Adrenal gland (tissue), 12 donors: ENCODE data around the gene YIPF6. TPM values are rescaled to one million over a fixed set of nuclear protein-coding genes. Genes with fewer than 3 reads are reported as not detected.
"Not testable (repeated sequence)": the region's sequence is repeated elsewhere in the genome, so short reads cannot be mapped to it uniquely, and the experiment has no call there.

Experiments
- DNase-seq, 7 donors: peaks; one replicate each; pipeline ENCODE4 v3.0.0-alpha.2; 2019 to 2020
- H3K27ac ChIP-seq, 5 donors: fragments of 200-600 bp; sonication (generic) in 4 of 5; 1 replicate in 3 of 5; 2 replicates in 2 of 5; pipeline versions ENCODE4 v1.5.1 to v1.8.0; 2016 to 2020; ENCODE audit warnings: mild to moderate bottlenecking in 1 of 5
- H3K27me3 ChIP-seq: fragments of 200-600 bp; 2 replicates; pipeline ENCODE4 v1.8.0; 2021
- H3K36me3 ChIP-seq, 2 donors: fragments of 200-600 bp; replicated peaks in 1 of 2; 1 replicate in 1 of 2; 2 replicates in 1 of 2; pipeline versions ENCODE4 v1.5.1 to v1.8.0; 2018 to 2022
- H3K4me1 ChIP-seq, 2 donors: fragments of 200-600 bp; replicated peaks in 1 of 2; 1 replicate in 1 of 2; 2 replicates in 1 of 2; pipeline versions ENCODE4 v1.5.1 to v1.8.0; 2018 to 2021
- H3K4me3 ChIP-seq, 4 donors: fragments of 200-600 bp; sonication (generic) in 3 of 4; one replicate each; pipeline ENCODE4 v1.5.1; 2016 to 2018
- H3K9me3 ChIP-seq, 3 donors: fragments of 200-600 bp; sonication (generic) in 1 of 3; replicated peaks in 1 of 3; 1 replicate in 2 of 3; 2 replicates in 1 of 3; pipeline versions ENCODE4 v1.5.1 to v1.8.0; 2016 to 2021
- POLR2A ChIP-seq, 2 donors: fragments of 450-650 bp; IDR thresholded peaks; one replicate each; pipeline ENCODE4 v1.6.1; 2017; ENCODE audit warnings: antibody characterized with exemption in 2 of 2, mild to moderate bottlenecking in 2 of 2, moderate library complexity in 1 of 2
- WGBS, 4 donors: extraction: QIAGEN DNeasy Blood & Tissue Kit in 2 of 4; methylation state at CpG; one replicate each; pipeline versions ENCODE4 v1.1.5 to v1.1.7; 2013 to 2017; 5-methylcytosine and 5-hydroxymethylcytosine counted together
- intact Hi-C, 2 donors: fragments of 100-400 bp; cut with DNase I; formaldehyde crosslinking; loops; one replicate each; pipeline versions ENCODE4 v1.14.1 to v1.15.0; 2022 to 2023
- polyA plus RNA-seq, 3 donors: library from polyadenylated mRNA; stranded (reverse); fragments of 200-250 nt in 2 of 3; fragments of 350-450 nt in 1 of 3; fragmentation: Illumina TruSeq in 1 of 3; extraction: RNeasy Lipid Tissue Mini Kit (QIAGEN cat#74804) in 1 of 3; gene quantifications; one replicate each; pipeline ENCODE4 v1.2.3, GENCODE V29; 2013 to 2014
- total RNA-seq, 9 donors: library from RNA; depleted of rRNA in 4 of 9; stranded (reverse); fragments of >200 nt in 4 of 9; fragments of 120-200 nt in 1 of 9; fragmentation: NEBNext Ultra II Directional in 1 of 9; extraction: Animal tissue kit (Norgen Biotek cat#: 25700) in 1 of 9; gene quantifications; one replicate each; pipeline versions ENCODE4 v1.1.0 to v1.2.4, GENCODE V29; 2013 to 2023
- TF ChIP-seq, protein P1 (sequence below), 6 experiments: fragments of 450-650 bp in 4 of 6; fragments of 200-600 bp in 2 of 6; sonication (generic) in 1 of 6; IDR thresholded peaks; 1 replicate in 5 of 6; 2 replicates in 1 of 6; pipeline versions ENCODE4 v1.5.1 to v1.8.0; 2016 to 2021; ENCODE audit warnings: antibody characterized with exemption in 6 of 6, mild to moderate bottlenecking in 2 of 6, moderate library complexity in 1 of 6
- donor health status: healthy with polysubstance abuse.
- donor health status: Bipolar disorder and iron deficiency.
- donor health status: DM: yes; HTN: yes; CAD: no.
- donor health status: DM: no; HTN: no; CAD: no.
- donor health status: DM: no; HTN: no; CAD: no.
- donor health status: DM: yes; HTN: yes; CAD: no.

The YIPF6 gene
- total and polyA plus RNA-seq, 12 donors = 5.9 to 60.3 (median 36.0) TPM

DNA sequence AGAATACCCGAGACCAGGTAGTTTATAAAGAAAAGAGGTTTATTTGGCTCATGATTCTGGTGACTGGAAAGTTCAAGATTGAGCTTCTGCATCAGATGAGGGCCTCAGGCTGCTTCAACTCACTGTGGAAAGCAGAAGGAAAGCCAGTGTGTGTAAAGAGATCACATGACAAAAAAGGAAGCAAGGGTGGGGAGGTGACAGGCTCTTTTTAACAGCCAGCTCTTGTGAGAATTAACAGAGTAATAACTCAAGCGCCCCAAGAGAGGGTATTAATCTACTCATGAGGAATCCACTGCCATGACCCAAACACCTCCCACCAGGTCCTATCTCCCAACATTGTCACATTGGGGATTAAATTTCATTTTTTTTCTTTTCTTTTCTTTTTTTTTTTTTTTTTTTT lies 6.3 kb upstream of the YIPF6 start:
- intact Hi-C loops = no loop called here
- no peak for TF ChIP-seq POLR2A (IDR thresholded peaks at IDR 0.05)
- TF ChIP-seq, protein P1, sequence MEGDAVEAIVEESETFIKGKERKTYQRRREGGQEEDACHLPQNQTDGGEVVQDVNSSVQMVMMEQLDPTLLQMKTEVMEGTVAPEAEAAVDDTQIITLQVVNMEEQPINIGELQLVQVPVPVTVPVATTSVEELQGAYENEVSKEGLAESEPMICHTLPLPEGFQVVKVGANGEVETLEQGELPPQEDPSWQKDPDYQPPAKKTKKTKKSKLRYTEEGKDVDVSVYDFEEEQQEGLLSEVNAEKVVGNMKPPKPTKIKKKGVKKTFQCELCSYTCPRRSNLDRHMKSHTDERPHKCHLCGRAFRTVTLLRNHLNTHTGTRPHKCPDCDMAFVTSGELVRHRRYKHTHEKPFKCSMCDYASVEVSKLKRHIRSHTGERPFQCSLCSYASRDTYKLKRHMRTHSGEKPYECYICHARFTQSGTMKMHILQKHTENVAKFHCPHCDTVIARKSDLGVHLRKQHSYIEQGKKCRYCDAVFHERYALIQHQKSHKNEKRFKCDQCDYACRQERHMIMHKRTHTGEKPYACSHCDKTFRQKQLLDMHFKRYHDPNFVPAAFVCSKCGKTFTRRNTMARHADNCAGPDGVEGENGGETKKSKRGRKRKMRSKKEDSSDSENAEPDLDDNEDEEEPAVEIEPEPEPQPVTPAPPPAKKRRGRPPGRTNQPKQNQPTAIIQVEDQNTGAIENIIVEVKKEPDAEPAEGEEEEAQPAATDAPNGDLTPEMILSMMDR (IDR thresholded peaks at IDR 0.05) = no peak
- WGBS, 4 donors = 60 to 72% (median 64%) methylated on average over 2 of the region's 2 CpGs
- DNase-seq = no peak
- H3K36me3 ChIP-seq = no peaks in the 10 kb centered on the region
- H3K9me3 ChIP-seq = no peaks in the 10 kb centered on the region
- no peak overlapping the region for H3K27ac ChIP-seq
- H3K4me1 ChIP-seq = no peaks in the 10 kb centered on the region
- no peak overlapping the region for H3K4me3 ChIP-seq
- peaks cover 5% of the 10 kb centered on the region for H3K27me3 ChIP-seq

DNA sequence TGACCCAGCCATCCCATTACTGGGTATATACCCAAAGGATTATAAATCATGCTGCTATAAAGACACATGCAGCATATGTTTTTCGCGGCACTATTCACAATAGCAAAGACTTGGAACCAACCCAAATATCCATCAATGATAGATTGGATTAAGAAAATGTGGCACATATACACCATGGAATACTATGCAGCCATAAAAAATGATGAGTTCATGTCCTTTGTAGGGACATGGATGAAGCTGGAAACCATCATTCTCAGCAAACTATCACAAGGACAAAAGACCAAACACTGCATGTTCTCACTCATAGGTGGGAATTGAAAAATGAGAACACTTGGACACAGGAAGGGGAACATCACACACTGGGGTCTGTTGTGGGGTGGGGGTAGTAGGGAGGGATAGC lies 5.1 kb upstream of the YIPF6 start:
- intact Hi-C loops = not testable (repeated sequence)
- WGBS, 4 donors = 92 to 100% (median 92%) methylated on average over 2 of the region's 2 CpGs; no CpG with 5 or more reads in 1 of the 4 donors

DNA sequence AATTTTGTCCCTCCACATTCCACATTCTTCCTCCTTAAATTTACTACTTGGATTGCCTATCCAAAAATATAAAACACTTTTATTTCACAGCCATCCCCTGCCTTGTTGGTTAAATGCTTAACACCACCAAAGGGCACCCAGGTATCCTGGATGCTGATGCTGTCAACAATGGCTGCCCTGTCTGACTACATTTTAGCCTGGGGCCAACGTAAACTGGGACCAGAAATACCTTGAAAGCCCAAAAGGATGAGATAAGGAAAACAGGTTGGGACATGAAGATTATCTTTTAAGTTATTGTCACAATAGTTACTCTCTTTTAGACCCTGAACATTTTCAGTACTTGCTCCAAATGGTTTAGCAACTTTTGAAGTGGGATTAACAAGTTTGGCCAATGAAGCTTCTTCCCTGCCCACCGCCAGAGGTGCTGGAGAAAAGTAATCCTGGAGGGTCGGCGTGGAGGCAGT lies 775 bp upstream of the YIPF6 start:
- Histone ChIP-seq H3K4me1 (peaks cover 0 to 16% of the 10 kb centered on the region in 2 donors), H3K27me3 (peaks cover 10% of the 10 kb centered on the region), H3K9me3 (no peaks in the 10 kb centered on the region), H3K4me3 (peak overlapping the region; percentile 53 to 83 (median 72)), H3K27ac (peak overlapping the region; percentile 90 to 98 (median 94)), H3K36me3 (no peaks in the 10 kb centered on the region)
- DNase-seq = no peak
- TF ChIP-seq, protein P1 (IDR thresholded peaks at IDR 0.05) = no peak
- TF ChIP-seq POLR2A (IDR thresholded peaks at IDR 0.05) = no peak
- intact Hi-C loops = no loop called here
- 1 to 33% (median 10%) methylated on average over 4 of the region's 4 CpGs for WGBS, 4 donors

More for the DNA sequence above, 5.1 kb upstream of the YIPF6 start:
- H3K36me3 ChIP-seq, H3K27me3 ChIP-seq, H3K27ac ChIP-seq, H3K4me3 ChIP-seq, DNase-seq, H3K9me3 ChIP-seq, H3K4me1 ChIP-seq: not testable (repeated sequence)

DNA sequence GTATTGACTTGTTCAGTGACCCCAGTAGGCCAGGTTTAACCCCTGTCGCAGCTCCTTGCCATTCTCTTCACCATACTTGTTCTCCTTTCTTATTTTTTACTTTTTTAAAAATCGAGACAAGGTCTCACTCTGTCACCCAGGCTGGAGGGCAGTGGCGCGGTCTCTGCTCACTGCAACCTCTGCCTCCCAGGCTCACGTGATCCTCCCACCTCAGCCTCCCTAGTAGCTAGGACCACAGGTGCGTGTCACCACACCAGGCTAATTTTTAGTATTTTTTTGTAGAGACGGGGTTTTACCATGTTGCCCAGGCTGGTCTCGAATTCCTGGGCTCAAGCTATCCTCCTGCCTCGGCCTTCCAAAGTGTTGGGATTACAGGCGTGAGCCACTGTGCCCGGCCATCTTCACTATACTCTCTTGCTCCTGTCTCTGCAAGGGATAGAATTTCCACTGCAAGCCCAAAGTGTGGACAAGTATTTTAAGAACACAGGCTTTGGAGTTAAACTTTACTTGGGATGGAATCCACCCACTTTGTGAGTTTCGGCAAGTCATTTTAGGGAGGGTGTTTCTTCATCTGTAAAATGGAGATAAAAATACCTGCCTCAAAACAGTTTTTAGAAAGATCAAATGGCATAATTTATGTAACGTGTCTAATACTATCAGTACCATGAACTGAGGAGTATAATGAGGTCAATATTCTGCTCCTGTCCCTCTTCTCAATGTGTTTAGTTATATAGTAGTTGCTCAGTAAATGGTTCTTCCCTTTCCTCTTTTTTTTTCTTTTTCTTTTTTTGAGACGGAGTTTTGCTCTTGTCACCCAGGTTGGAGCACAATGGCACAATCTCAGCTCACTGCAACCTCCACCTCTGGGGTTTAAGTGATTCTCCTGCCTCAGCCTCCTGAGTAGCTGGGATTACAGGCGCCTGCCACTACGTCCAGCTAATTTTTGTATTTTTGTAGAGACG lies 973 bp downstream of the YIPF6 start:
- intact Hi-C loops = loop anchor here in 1 of 2 donors (10.0 kb wide), 1 partner anchor 215 kb away; no protein-coding TSS in a partner anchor
- no peaks in the 10 kb centered on the region for H3K9me3 ChIP-seq
- H3K4me3 ChIP-seq = peak overlapping the region in 3 of 4 donors; percentile 48 to 83 (median 53)
- no peaks in the 10 kb centered on the region for H3K36me3 ChIP-seq
- peaks cover 0 to 16% of the 10 kb centered on the region in 2 donors for H3K4me1 ChIP-seq
- H3K27ac ChIP-seq = peak overlapping the region in 4 of 5 donors; percentile 90 to 98 (median 95)
- 69 to 76% (median 72%) methylated on average over 16 to 17 of the region's 17 CpGs for WGBS, 4 donors
- no peak for TF ChIP-seq POLR2A (IDR thresholded peaks at IDR 0.05)
- TF ChIP-seq, protein P1 (IDR thresholded peaks at IDR 0.05) = no peak
- peaks cover 5% of the 10 kb centered on the region for H3K27me3 ChIP-seq
- DNase-seq = no peak
